Measurements from ENCODE around the gene TAOK3. TPM values are rescaled to one million over a fixed set of nuclear protein-coding genes. Genes with fewer than 3 reads are reported as not detected.
A peak's percentile ranks its signal among the peaks of the same experiment; 100 is the strongest.

Gene TAOK3
- total and polyA plus RNA-seq, 9 of the 15 experiments (the other 6 are each of a cell fraction or from before 2014, with no cell fraction given), result 24.3 to 83.5 (median 47.1) TPM

- H3K4me1 ChIP-seq (replicated peaks in 1 of 2; ENCODE audit: control insufficient read depth in 2 of 2, insufficient read depth in 2 of 2, low read length in 2 of 2), result peaks cover 7 to 37% of the 10 kb centered on the region in 2 experiments; a peak in 4 of 5 replicates
- H3K9me1 ChIP-seq (ENCODE audit: control insufficient read depth, insufficient read depth, low read length), result no peaks in the 10 kb centered on the region
- ATAC-seq, result no peak
- 77% methylated on average over 2 of the region's 2 CpGs for WGBS (ENCODE audit: insufficient coverage, low coverage, missing lambda C conversion rate)
- H3K9me3 ChIP-seq (replicated peaks; ENCODE audit: control insufficient read depth, insufficient read depth, low read depth, low read length), result no peaks in the 10 kb centered on the region
- H3K4me2 ChIP-seq (ENCODE audit: insufficient read depth, low read length), result no peak overlapping the region
- CTCF ChIA-PET (ENCODE audit: low intra/inter-chr PET ratio), result no interaction called here
- intact Hi-C loops (cut with micrococcal nuclease) (no loop called here), in situ Hi-C loops (cut with MboI) (no loop called here)
- H4K20me1 ChIP-seq (replicated peaks; ENCODE audit: control insufficient read depth, insufficient read depth, low read length), result no peaks in the 10 kb centered on the region
- BruUV-seq (replicated peaks), result no TSS peak
- H3K27me3 ChIP-seq (ENCODE audit: control insufficient read depth in 2 of 2, insufficient read depth in 2 of 2, low read length in 2 of 2), result no peaks in the 10 kb centered on the region
- no peak overlapping the region for H3K4me3 ChIP-seq
- POLR2A ChIA-PET, result interaction anchor here (0.6 to 5.2 kb wide), 7 partner anchors 10 to 1943 kb away, joined by 3 to 46 read pairs (median 3); partner anchors contain the start of gene SUDS3
- H2AFZ ChIP-seq (ENCODE audit: low read depth, low read length), result no peak overlapping the region
- H3K9ac ChIP-seq (ENCODE audit: insufficient read depth in 1 of 2, low read depth in 2 of 2, low read length in 2 of 2), result no peak overlapping the region
- H3K79me2 ChIP-seq (ENCODE audit: control insufficient read depth, insufficient read depth, low read length), result peaks cover 79% of the 10 kb centered on the region
- no peak for DNase-seq (ENCODE audit: extremely low read depth in 1 of 4, low spot score in 3 of 4)
- FAIRE-seq, result no peak
- no peak for TF ChIP-seq U2AF1 (optimal IDR thresholded peaks at IDR 0.05; ENCODE audit: low read depth, low read length)
- TF ChIP-seq DPF2 (IDR thresholded peaks at IDR 0.05), result no peak
- no peak for TF ChIP-seq E4F1 (CRISPR knock-in tag; IDR thresholded peaks at IDR 0.05; ENCODE audit: borderline replicate concordance)
- no peak for TF ChIP-seq NEUROD1 (IDR thresholded peaks at IDR 0.05; ENCODE audit: borderline replicate concordance, low read depth, low read length, partially characterized antibody)
- no peak for TF ChIP-seq KLF10 (CRISPR knock-in tag; IDR thresholded peaks at IDR 0.05)
- H3K27ac ChIP-seq (ENCODE audit: extremely low read depth, low read depth, low read length), result 0 out of 3 replicates have a peak overlapping the region, but pooled peaks have one; percentile 19
- 0 out of 3 replicates have a peak, but pooled peaks cover 3% of the 10 kb centered on the region for H3K36me3 ChIP-seq (ENCODE audit: control insufficient read depth, insufficient read depth, low read length)
Measured at GRCh38 chr12:118347916-118348315, 24.8 kb downstream of the TAOK3 start.

Data from K562 (cell line).